ENCODE results near the gene CYP4F3.

DNA sequence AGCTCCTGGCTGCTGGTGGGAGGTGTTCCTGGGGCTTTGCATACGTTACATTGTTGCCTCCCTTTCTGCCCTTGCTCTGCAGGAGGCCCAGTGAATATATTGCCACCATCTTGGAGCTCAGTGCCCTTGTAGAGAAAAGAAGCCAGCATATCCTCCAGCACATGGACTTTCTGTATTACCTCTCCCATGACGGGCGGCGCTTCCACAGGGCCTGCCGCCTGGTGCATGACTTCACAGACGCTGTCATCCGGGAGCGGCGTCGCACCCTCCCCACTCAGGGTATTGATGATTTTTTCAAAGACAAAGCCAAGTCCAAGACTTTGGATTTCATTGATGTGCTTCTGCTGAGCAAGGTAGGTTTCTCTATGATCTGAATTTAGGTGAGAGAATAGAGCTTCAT is 42.7 kb downstream of the CYP4F3 start:
- TF ChIP-seq ZFP3 (CRISPR knock-in tag; IDR thresholded peaks at IDR 0.05) (no peak), ZNF565 (CRISPR knock-in tag; conservative IDR thresholded peaks at IDR 0.05; ENCODE audit: low read depth) (no peak), SNAI2 (CRISPR knock-in tag; IDR thresholded peaks at IDR 0.05) (no peak), CSDC2 (CRISPR knock-in tag; IDR thresholded peaks at IDR 0.05) (no peak), ISL1 (CRISPR knock-in tag; IDR thresholded peaks at IDR 0.05) (no peak), ZFP30 (CRISPR knock-in tag; IDR thresholded peaks at IDR 0.05) (no peak)
- TF ChIP-seq, protein P1, sequence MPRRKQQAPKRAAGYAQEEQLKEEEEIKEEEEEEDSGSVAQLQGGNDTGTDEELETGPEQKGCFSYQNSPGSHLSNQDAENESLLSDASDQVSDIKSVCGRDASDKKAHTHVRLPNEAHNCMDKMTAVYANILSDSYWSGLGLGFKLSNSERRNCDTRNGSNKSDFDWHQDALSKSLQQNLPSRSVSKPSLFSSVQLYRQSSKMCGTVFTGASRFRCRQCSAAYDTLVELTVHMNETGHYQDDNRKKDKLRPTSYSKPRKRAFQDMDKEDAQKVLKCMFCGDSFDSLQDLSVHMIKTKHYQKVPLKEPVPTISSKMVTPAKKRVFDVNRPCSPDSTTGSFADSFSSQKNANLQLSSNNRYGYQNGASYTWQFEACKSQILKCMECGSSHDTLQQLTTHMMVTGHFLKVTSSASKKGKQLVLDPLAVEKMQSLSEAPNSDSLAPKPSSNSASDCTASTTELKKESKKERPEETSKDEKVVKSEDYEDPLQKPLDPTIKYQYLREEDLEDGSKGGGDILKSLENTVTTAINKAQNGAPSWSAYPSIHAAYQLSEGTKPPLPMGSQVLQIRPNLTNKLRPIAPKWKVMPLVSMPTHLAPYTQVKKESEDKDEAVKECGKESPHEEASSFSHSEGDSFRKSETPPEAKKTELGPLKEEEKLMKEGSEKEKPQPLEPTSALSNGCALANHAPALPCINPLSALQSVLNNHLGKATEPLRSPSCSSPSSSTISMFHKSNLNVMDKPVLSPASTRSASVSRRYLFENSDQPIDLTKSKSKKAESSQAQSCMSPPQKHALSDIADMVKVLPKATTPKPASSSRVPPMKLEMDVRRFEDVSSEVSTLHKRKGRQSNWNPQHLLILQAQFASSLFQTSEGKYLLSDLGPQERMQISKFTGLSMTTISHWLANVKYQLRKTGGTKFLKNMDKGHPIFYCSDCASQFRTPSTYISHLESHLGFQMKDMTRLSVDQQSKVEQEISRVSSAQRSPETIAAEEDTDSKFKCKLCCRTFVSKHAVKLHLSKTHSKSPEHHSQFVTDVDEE (CRISPR knock-in tag; IDR thresholded peaks at IDR 0.05): no peak
- TF ChIP-seq, protein P2, sequence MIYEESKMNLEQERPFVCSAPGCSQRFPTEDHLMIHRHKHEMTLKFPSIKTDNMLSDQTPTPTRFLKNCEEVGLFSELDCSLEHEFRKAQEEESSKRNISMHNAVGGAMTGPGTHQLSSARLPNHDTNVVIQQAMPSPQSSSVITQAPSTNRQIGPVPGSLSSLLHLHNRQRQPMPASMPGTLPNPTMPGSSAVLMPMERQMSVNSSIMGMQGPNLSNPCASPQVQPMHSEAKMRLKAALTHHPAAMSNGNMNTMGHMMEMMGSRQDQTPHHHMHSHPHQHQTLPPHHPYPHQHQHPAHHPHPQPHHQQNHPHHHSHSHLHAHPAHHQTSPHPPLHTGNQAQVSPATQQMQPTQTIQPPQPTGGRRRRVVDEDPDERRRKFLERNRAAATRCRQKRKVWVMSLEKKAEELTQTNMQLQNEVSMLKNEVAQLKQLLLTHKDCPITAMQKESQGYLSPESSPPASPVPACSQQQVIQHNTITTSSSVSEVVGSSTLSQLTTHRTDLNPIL (CRISPR knock-in tag; IDR thresholded peaks at IDR 0.05; ENCODE audit: low read depth): no peak
- TF ChIP-seq, protein P3, sequence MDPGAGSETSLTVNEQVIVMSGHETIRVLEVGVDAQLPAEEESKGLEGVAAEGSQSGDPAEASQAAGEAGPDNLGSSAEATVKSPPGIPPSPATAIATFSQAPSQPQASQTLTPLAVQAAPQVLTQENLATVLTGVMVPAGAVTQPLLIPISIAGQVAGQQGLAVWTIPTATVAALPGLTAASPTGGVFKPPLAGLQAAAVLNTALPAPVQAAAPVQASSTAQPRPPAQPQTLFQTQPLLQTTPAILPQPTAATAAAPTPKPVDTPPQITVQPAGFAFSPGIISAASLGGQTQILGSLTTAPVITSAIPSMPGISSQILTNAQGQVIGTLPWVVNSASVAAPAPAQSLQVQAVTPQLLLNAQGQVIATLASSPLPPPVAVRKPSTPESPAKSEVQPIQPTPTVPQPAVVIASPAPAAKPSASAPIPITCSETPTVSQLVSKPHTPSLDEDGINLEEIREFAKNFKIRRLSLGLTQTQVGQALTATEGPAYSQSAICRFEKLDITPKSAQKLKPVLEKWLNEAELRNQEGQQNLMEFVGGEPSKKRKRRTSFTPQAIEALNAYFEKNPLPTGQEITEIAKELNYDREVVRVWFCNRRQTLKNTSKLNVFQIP (CRISPR knock-in tag; IDR thresholded peaks at IDR 0.05; ENCODE audit: borderline replicate concordance, low read depth): no peak

Measured in SK-N-SH treated with all-trans-retinoic acid at 6 μM for 48 hours (cell line).